GM19397 (cell line): ENCODE data around the gene USP10.

Experiments
- ATAC-seq: cut with Tn5 transposase; IDR thresholded peaks from one replicate; pipeline ENCODE4 v1.9.1; 2021; ENCODE audit warnings: mild to moderate bottlenecking, moderate library complexity; ENCODE audit not compliant: unreplicated experiment

Gene USP10

DNA sequence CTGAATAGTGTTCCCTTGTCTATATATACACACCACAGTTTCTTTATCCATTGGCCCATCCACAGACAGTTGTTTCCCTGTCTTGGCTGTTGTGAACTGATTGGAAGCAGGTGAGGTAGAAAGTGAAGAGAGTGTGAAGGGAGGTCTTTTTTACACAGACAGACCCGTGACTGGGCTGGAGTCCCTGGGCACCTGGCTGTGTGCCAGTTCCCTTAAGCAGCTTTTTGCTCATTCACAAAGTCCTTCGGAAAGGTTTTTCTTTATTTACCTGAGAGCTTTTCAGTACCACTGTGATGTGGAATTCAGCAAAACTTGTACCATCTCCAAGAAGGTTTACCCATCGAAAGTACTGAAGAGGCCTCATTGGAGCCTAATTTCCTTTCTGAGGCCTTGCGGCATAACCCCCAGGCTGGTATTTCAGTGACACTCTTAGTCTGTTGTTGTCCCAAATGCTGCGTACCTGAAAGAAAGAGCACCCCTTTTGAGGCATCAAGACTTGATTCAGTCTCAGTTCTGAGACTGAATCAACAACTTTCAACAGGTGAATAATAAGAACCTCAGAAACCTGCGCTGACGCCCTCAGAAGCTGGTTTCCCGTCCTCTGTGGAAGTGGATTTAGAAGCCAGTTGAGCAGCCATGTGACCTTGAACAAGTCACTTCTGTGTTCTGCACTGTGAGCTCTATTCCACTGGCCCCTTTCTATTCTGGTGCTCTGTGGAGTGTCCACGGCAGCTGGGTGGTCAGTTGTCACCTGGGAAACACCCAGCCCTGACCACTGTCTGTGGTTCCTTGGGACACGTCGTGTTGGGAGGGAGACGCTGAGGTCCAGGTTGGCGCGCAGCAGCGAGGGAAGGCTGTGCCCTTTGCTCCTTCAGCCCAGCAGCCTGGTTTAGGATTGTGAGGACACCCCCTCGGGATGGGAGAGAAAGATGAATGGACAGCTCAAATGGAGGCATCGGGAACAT, 66.1 kb downstream of the USP10 start:
- ATAC-seq, result no peak

DNA sequence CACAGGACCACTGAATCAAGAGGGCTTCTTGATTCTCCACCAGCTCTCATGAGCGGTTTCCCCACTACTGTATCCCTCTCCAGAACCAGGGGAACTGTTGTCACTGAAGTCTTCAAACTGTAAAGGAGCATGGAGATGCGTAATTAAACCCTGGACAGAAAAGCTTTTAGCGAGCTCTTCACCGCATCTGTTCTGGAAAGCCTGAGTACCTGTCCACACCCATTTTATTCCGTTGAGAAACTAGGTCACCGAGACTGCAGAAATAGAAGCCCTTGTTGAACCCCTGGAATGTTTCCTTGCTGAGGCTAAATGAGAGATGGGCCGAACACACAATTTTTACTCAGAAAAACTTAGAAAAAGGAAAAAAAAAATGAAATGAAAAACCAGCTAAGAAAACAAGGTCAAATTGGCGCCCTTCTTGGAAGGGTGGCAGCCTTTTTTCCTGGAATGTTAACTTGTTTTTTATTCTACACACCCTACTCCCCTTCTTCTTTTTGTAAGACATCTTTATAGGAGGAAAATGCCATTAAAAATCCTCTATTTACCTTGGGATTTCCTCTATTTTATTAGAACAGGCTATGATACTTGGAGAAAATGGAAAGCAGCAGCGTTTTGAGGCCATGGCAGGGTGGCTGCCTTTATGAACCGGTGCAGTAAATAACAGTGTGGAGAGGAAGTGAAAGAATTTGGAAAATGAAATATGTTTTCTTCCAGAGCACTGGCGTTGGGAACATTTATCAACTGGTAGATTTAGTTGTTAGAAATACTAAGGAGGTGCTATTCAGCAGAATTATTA, 67.4 kb downstream of the USP10 start:
- no peak for ATAC-seq

DNA sequence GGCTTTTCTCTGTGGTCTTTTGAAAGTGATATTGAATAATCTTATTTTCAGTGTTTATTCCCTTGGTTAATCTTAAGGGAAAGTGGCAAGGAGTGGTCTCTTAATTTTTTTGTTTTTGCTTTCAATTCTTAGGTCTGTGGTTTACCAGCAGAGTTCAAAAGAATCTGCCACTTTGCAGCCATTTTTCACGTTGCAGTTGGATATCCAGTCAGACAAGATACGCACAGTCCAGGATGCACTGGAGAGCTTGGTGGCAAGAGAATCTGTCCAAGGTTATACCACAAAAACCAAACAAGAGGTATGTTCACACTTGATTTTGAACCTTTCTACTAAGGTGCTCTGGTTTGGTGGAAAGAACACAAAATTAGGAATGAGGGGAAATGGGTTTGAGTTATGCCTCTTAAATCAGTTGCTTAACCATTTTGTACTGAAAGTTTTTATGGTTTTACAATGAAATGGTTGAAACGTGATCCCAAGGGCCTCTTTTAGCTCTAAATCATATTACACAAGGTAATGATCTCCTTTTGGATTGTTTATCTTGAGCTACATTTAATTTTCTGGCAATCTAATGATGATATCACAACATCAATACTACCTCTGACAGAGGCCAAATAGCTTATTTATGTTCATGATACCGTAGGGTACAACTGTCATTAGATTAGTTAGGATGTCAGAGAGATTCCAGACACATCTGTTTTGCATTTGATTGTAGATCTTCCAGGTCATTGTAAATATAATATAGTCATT, 68.4 kb downstream of the USP10 start:
- ATAC-seq, result no peak

DNA sequence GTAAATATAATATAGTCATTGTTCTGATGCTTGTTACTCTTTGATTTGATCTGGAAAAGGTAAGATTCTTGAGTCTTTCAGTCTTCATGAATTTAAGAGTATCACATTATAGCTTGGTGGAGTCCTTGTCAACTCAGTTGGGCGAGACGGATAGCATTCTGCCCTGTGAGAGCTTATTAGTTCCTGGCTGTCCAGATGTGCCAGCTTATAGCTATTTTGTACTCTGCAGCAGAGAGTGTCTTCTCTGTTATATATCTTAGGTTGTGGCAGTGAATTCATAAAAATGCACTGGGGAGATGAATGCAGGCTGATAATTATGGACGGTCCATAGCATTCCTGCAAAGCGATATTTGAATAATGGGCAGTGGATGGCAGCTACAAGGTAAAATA, 69.0 kb downstream of the USP10 start:
- ATAC-seq, result no peak

DNA sequence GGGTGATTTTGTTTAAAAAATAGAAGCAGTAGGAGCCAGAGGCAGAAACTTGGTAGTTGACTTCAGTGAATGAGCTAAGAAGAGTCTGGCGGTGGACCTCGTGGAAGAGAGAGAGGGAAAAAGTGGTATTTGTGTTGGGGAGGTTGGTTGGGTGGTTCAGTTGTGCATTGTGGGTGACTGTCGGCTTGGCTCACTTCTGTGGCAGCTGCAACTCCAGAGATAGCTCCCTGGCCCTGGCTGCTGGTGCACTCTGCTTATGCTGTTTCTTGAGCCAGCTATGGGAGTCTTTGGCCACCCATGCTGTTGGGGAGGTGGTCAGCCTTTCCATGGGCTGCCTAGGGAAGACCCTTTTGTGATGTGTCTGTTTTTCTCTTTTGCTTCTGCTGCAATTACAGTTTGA, 69.6 kb downstream of the USP10 start:
- no peak for ATAC-seq

DNA sequence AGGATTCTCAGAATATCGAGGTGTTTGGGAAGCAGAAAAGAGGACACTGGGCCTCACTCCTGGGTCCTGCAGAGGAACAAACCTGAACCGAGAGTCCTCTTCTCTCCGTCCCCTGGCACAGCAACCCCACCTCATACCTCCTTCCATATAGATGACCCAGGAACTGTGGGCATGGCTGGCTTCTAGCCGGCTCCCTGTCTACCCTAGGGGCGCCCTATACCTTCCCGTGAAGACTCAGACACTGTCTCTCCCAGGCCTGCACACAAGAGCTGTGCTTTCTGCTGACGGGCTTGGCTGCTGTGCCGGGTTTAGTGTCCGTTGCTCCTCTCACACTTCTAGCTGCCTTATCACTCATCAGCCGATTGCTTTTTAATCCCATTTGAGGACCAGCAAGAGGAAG, 73.5 kb downstream of the USP10 start:
- no peak for ATAC-seq

DNA sequence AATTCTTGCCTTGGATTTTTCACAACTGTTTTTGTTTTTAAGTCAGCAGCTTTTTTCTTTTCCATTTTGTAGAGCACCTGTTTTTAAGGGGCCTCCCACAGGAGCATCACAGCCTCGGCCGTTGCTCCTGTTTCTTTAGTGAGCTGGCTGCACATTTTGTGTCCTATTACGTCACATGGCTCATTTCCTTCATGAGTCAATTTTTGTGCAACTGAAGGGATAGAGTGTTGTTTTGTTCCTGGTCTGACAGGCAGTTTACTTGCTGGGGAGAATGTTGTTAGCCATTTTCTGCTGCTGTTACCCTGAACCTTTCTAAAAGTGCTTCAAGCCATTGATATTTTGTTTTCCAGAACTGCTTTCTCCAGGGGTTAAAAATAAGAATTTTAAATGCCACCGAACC, 75.0 kb downstream of the USP10 start:
- no peak for ATAC-seq

DNA sequence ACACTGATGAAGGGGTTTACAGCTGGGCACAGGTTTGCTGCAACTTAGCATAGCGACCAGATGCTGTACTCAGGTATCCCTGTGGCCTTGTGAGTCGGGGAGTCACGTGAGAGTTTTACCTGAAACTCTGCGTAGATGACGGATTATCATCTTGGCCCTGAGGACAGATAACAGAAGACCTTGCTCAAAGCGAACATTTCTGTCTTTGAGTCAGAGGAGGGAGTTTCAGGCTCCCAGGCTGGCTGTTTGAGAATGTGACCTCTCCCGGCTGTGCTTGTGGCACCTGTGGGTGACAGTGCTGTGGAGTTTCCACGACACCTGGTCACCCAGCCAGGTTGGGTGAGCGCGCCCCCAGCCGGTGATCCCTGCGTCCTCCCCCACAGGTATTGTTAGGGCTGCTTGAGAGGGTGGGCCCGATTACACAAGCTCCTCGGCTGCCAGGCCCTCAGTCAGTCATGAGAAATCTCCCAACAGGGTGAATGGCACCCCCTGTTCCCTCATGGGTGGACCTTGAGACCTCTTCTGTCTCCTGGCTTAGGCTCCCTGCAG, 75.5 kb downstream of the USP10 start:
- ATAC-seq, result no peak

DNA sequence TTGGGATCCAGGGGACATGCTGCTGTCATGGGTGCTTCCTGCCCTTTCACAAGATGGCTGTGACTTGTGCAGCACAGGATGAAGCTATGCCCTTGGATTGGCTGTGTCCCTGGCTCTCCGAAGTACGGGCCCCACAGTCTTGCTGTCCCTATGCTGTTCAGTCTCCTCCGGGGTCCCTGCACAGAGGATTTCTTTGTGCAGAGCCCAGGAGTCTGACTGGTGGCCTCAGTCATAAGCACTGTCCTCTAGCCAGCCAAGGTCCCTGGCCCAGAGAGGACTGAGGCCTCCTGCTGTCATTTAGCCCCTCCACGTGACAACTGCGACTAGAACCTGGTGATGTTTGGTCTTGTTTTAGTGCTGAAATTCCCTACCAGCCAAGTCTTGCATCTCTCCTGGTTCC, 77.6 kb downstream of the USP10 start:
- ATAC-seq, result no peak

DNA sequence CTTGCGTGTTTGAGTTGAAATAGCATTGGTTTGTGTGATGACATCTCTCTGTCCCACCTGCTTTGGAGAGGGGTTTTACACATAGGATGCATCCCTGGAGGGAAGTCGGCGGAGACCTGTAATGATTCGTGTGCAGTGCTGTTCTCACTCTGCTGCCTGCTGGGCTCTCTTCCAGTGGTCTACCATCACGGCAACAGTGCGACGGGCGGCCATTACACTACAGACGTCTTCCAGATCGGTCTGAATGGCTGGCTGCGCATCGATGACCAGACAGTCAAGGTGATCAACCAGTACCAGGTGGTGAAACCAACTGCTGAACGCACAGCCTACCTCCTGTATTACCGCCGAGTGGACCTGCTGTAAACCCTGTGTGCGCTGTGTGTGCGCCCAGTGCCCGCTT, 78.9 kb downstream of the USP10 start:
- no peak for ATAC-seq

DNA sequence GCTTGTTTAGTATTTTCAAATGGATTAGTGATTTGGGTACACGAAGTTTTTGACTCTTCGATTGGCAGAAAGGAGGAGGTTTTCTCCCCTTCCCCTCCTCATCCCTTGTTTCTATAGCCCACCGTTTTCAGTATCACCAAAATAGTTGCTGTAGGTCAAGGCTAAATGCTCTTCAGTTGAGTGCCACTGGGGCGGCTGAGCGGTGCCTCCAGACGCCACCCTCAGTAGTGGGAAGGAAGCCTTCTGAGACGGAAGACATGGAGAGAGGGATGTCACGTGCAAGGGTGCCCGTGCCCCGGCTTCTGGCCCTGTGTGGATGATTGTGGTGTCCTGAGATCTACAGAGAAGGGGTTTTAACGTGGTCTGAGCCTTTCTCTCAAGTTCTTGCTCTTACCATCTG, 80.3 kb downstream of the USP10 start:
- no peak for ATAC-seq

DNA sequence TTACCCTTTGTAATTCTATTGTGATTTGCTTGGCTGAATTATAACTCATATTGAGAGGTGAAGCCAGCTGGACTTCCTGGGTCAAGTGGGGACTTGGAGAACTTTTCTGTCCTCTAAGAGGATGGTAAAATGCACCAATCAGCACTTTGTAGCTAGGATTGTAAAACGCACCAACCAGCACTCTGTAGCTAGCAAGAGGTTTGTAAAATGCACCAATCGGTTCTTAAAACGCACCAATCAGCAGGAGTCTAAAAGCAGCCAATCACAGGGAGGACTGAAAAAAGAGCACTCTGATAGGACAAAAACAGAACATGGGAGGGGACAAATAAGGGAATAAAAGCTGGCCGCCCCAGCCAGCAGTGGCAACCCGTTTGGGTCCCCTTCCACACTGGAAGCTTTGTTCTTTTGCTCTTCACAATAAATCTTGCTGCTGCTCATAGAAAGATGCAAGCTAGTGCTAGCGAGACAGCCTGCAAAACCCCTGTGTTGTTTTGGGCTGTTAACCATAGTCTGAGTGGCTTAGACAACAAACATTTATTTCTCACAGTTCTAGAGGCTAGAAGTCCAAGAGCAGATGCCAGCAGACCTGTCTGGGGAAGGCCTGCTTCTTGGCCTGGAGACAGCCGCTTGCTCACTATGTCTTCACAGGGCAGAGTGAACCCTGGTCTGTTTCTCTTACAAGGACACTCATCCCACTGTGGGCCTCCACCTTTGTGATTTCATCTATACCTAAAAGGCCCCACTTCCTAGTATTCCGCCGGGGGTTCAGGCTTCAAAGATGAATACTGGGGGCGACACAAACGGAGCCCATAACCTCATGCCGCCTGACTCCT, 81.0 kb downstream of the USP10 start:
- ATAC-seq, result no peak

DNA sequence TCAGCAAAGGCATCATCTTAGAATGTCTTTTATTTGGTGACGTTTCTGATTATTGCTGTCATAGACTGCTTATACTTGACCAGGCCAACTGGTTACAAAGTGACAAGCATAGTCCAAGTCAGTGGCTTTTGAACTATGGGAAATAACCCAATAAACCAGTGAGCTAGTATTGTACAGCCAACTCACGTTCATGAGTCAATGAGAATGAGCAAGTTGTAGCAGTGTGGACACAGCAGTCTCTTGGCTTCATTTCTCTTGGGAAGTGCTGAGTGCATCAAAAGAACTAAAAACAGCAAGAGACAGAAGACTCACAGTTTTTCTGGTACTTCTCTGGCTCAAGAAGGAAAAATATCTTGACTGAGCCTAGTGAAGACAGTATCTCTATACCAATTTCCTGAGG, 83.0 kb downstream of the USP10 start:
- ATAC-seq, result no peak

DNA sequence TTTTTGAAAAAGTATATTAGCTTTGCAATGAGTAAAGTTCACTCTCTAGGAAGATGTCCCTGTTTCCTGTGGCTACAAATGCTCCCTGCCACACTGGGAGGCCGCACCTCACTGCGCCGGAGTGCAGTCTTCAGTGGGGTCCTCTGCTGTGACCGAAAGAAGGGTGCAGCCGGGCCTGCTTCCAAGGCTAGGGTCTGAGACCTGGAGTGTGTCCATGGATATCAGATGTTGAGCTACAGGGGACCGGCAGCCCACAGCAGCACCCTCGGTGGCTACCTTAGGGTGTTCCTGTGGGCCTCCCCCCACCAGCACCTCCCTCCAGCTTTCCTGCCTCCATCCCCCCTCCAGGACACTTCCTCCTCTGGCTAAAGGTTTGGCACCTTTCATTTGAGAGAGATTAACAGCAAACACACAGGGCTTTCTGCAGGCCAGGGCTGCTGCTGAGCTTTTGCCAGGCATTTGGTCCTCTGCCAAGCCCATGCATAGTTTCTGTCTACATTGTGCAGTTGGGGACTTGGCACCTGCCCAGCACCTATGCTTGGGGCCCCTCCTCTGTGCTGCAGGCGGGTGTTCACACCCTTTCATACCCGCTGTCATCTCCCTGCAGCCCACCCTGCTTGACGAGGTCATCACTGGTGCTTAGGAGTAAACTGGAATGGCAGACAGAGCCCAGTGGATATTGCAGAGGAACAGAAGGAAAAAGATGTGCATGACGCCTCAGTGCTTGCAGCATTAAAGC, 86.2 kb downstream of the USP10 start:
- ATAC-seq, result no peak

DNA sequence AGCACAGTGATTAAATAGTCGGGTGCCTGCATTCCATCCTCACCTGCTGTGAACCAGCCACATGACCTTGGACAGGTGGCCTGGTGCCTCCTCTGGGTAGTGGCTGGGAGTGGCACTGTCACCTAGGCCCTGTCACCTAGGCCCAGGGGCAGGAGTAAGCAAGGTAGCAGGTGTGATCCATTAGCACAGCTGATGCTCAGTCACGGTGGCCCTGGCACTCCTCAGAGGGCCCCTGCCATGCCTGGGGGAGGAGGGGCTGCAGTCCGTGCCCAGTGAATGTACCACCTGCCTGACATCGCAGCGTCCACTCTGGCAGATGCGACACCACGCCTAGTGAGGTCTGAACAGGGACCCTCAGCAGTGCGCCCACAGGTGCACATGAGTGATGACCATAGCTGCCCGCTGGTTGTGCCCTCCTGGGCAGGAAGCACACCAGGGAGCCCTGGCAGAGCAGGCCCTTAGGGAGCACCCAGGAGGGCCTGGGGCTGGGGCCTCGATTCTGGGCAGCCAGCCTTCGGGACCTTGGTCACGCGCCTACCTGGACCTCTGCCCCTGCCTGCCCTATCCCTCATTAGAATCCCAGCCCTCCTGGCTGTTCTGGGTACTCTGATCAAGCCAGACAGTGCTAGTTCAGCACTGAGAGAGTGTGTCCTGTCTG, 86.9 kb downstream of the USP10 start:
- ATAC-seq, result no peak

DNA sequence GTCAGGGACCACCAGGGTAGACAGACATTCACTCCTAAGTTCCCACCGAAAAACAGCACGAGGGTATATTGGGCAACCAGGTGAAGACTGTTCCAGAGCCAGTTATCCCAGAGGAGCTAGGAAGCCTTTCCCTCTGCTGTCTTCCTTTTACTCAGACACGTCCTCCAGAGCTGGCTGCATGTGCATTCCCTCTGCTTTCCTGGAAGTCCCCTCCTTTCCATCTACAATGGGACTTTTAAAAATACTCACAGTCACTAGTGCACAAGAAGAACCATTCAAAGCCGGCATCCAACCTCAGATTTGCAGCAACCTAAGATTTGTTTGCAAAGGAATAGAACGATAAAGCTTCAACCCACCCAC, 87.4 kb downstream of the USP10 start:
- no peak for ATAC-seq

DNA sequence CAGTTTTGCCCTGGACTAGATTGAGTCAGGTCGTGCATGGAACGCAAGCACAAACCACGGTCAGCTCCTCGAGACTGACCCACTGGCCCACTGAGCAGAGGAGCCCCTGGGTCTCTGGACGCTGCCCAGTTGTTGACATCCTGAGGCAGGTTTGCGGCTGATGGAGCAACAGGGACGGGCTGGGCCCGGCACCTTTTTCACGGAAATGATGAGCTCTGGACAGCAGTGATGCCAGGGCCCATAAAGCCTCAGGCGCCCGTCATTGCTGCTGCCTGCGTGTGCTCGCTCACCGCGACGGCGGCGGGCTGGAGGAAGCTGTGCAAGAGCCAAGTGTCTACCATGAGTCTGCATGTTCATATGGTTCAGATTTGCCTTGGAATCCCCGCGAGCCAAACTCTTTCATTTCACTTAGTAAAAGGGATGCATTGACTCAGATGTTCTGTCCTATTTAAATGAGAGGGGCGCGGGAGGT, 89.2 kb downstream of the USP10 start:
- ATAC-seq, result no peak

DNA sequence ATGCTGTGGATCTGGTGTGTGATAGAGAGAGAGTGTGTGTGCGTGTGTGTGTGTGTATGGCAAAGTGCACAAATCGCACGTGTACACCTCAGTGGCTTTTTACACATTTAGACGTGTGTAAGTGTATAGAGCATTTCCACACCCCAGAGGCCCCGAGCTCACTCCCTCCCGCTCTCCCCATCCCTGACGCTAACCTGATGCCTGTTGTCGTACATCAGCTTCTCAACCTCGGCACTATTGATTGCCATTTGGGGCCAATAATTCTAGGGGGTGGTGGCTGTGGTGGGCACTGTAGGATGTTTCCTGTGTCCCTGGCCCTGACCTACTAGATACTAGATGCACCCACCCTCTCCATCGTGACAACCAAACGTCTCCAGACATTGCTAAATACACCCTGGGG, 89.6 kb downstream of the USP10 start:
- no peak for ATAC-seq

DNA sequence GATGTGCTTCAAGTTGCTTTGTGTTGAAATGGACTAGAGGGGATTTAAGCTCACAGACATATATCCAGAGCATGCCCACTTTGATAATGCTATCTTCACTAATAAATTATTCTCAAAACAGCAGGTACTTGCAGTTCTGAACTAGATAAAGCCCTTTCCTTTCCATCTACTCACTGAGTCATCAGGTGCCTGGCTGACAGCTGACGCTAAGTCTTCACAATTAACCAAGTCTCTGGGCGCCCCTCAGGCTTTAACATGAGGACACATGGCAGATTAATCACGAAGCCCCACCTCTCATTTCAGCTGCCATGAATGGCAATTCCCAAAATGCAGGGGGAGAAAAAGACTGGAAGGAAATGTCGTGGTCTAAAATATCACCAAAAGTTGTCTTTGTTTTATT, 90.5 kb downstream of the USP10 start:
- ATAC-seq, result no peak
